HepG2 (cell line): ENCODE data around the gene TTLL1. TPM values are rescaled to one million over a fixed set of nuclear protein-coding genes. Genes with fewer than 3 reads are reported as not detected.

Source experiments
- AKAP8 ChIP-seq: sonication (generic); formaldehyde crosslinking; IDR thresholded peaks from 2 replicates; pipeline ENCODE4 v1.5.1; 2020; ENCODE audit warnings: mild to moderate bottlenecking, missing genetic modification reagents
- CHCHD3 ChIP-seq: sonication (generic); formaldehyde crosslinking; IDR thresholded peaks from 2 replicates; pipeline ENCODE4 v1.8.0; 2022; ENCODE audit warnings: mild to moderate bottlenecking, missing genetic modification reagents, moderate library complexity
- FOXA1 ChIP-seq, 2 experiments: fragments of 450-650 bp in 1 of 2; sonication (generic) in 1 of 2; formaldehyde crosslinking in 1 of 2; IDR thresholded peaks; 2 replicates each; pipeline versions ENCODE4 v1.4.0 to v1.6.1; 2016 to 2020; ENCODE audit warnings: missing genetic modification reagents in 1 of 2
- MIER2 ChIP-seq: IDR thresholded peaks from 2 replicates; pipeline ENCODE4 v1.6.1; 2016; ENCODE audit warnings: missing biosample characterization, missing genetic modification reagents
- MTA1 ChIP-seq: sonication (generic); formaldehyde crosslinking; IDR thresholded peaks from 2 replicates; pipeline ENCODE4 v1.4.0; 2020; ENCODE audit warnings: missing genetic modification reagents, mild to moderate bottlenecking, borderline replicate concordance
- SOX13 ChIP-seq, 3 experiments: fragments of 450-650 bp in 1 of 3; sonication (generic) in 1 of 3; formaldehyde crosslinking in 1 of 3; IDR thresholded peaks in 2 of 3; conservative IDR thresholded peaks in 1 of 3; 2 replicates each; pipeline versions ENCODE4 v1.5.0 to v1.6.1; 2016 to 2020; ENCODE audit warnings: antibody characterized with exemption in 1 of 3, mild to moderate bottlenecking in 1 of 3, missing compliant biosample characterization in 1 of 3, missing genetic modification reagents in 1 of 3, moderate library complexity in 1 of 3
- polyA plus RNA-seq, 8 experiments: library from polyadenylated mRNA; depleted of rRNA in 3 of 8; stranded (reverse) in 7 of 8; unstranded in 1 of 8; fragments of >200 nt; fragmentation: Illumina TruSeq in 4 of 8; extraction: Trizol in 4 of 8; gene quantifications; 2 replicates each; pipeline versions ENCODE4 v1.2.1 to v1.2.3, GENCODE V29; 2011 to 2016; ENCODE audit warnings: low read depth in 4 of 8, missing spikeins in 1 of 8, mixed read lengths in 1 of 8; ENCODE audit not compliant: insufficient read depth in 1 of 8
- total RNA-seq, 5 experiments: library from RNA; depleted of rRNA; stranded (reverse); fragments of >200 nt; fragmentation: Illumina TruSeq; extraction: Trizol; gene quantifications; 2 replicates each; pipeline ENCODE4 v1.2.3, GENCODE V29; 2016; ENCODE audit warnings: low read depth in 1 of 5
- TF ChIP-seq, protein P1 (sequence below): IDR thresholded peaks from 2 replicates; pipeline ENCODE4 v1.6.1; 2018; ENCODE audit warnings: missing genetic modification reagents, mild to moderate bottlenecking, missing compliant biosample characterization
- TF ChIP-seq, protein P2 (sequence below): sonication (generic); formaldehyde crosslinking; IDR thresholded peaks from 2 replicates; pipeline ENCODE4 v1.4.0; 2020; ENCODE audit warnings: missing genetic modification reagents

The TTLL1 gene
- total and polyA plus RNA-seq, 2 of the 13 experiments (the other 11 are each of a cell fraction or from before 2014, with no cell fraction given): 1.6 to 5.3 TPM

DNA sequence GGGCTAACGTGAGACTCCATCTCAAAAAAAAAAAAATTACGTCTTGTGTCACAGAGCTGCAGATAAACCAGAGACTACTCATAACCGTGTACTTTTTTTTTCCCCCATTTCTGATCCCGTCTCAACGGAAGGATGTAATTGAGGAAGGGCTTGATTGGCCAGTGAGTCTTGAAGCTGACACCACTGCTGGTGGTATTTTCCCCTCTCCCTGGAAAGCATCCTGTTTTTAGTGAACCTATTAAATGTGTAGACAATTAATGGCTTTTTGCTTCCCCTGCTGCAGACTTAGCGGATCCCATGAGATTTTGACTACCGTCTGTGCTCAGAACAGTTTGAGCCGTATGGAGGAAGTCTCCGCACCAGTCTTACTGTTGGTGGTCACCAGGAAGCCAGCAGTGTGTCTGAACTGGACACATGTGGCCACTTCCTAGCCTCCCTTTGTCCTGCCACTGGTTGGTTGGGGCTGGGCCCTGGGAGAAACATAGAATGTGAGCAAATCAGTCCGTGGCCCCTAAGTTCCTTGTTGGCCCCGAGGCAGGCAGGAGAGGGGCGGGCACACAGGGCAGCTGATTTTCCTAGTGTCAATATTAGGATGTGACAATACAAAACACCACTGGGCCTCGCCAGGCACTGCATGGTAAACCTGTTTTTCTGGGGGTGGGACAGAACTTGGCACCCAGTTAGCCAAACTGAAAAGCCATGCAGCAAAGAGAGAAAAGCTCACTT is 24.5 kb upstream of the TTLL1 start (continued):
- TF ChIP-seq CHCHD3 (no peak), MTA1 (CRISPR knock-in tag) (no peak), FOXA1 (IDR thresholded peaks at IDR 0.05) (no peak), FOXA1 (CRISPR knock-in tag; IDR thresholded peaks at IDR 0.05) (peak; percentile 67), MIER2 (CRISPR knock-in tag) (no peak), AKAP8 (no peak), SOX13 (IDR thresholded peaks at IDR 0.05) (no peak), SOX13 (CRISPR knock-in tag; conservative IDR thresholded peaks at IDR 0.05 in 1 of 2, IDR thresholded peaks at IDR 0.05 in 1 of 2) (0 out of 4 replicates have a peak, but pooled peaks of 1 of the 2 experiments have one; percentile 39)
- TF ChIP-seq, protein P1, sequence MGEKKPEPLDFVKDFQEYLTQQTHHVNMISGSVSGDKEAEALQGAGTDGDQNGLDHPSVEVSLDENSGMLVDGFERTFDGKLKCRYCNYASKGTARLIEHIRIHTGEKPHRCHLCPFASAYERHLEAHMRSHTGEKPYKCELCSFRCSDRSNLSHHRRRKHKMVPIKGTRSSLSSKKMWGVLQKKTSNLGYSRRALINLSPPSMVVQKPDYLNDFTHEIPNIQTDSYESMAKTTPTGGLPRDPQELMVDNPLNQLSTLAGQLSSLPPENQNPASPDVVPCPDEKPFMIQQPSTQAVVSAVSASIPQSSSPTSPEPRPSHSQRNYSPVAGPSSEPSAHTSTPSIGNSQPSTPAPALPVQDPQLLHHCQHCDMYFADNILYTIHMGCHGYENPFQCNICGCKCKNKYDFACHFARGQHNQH (CRISPR knock-in tag): peak; percentile 21; the same call in 1 of the 2 replicates
- TF ChIP-seq, protein P2, sequence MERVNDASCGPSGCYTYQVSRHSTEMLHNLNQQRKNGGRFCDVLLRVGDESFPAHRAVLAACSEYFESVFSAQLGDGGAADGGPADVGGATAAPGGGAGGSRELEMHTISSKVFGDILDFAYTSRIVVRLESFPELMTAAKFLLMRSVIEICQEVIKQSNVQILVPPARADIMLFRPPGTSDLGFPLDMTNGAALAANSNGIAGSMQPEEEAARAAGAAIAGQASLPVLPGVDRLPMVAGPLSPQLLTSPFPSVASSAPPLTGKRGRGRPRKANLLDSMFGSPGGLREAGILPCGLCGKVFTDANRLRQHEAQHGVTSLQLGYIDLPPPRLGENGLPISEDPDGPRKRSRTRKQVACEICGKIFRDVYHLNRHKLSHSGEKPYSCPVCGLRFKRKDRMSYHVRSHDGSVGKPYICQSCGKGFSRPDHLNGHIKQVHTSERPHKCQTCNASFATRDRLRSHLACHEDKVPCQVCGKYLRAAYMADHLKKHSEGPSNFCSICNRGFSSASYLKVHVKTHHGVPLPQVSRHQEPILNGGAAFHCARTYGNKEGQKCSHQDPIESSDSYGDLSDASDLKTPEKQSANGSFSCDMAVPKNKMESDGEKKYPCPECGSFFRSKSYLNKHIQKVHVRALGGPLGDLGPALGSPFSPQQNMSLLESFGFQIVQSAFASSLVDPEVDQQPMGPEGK (CRISPR knock-in tag): peak; percentile 32; the same call in 1 of the 2 replicates
